ENCODE measurements around the gene CCDC34. TPM values are rescaled to one million over a fixed set of nuclear protein-coding genes. Genes with fewer than 3 reads are reported as not detected.

The CCDC34 gene
- total RNA-seq, 5 donors from 2014 or later (not counting 1 experiment from before 2014, with no cell fraction given): 1.4 to 4.2 (median 2.8) TPM

DNA sequence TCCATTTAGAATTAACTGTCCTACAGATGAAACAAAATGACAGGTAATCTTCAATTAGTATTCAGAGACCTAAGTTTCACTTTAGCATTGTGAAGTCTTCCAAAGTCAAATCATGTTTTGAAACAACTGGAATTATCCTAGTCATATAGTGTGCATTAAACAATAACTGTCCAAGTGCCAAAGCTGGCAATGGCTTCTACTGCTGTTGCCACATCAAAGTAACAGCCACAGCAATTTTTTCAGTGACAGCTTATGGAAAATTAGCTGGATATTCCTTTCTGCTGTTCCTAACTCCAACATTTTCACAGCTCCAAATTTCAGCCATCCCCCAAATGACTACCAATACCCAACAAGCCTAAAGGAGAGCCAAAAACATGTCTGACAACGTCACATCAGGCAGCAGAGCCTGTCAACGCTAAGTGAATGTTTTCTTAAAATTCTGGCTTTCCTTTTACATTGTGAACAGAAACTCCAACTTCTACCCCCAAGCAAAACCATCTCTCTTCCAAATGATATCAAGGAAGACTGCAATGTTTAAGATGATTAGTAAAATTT is 45.3 kb upstream of the CCDC34 start:
- Histone ChIP-seq H3K9me3 (no peaks in the 10 kb centered on the region), H3K4me3 (ENCODE audit: control insufficient read depth in 1 of 2, extremely low read depth in 1 of 2, low read length in 1 of 2) (no peak overlapping the region), H3K27ac (ENCODE audit: low read length) (no peak overlapping the region), H3K4me1 (ENCODE audit: control insufficient read depth in 1 of 2, extremely low read depth in 1 of 2, insufficient read depth in 2 of 2, low read length in 2 of 2) (no peaks in the 10 kb centered on the region), H3K27me3 (replicated peaks in 1 of 2; ENCODE audit: control insufficient read depth in 2 of 2, extremely low read depth in 1 of 2, insufficient read depth in 2 of 2, low read length in 1 of 2) (no peaks in the 10 kb centered on the region), H3K36me3 (ENCODE audit: control insufficient read depth in 2 of 2, extremely low read depth in 1 of 2, insufficient read depth in 1 of 2, low read length in 1 of 2) (no peaks in the 10 kb centered on the region)
- WGBS (ENCODE audit: insufficient coverage): 67% methylated on average over 1 of the region's 2 CpGs
- Mint-ChIP-seq H3K36me3 (no peaks in the 10 kb centered on the region), H3K4me1 (no peaks in the 10 kb centered on the region), H3K27me3 (peaks cover 0 to 5% of the 10 kb centered on the region in 2 donors), H3K9me3 (no peaks in the 10 kb centered on the region), H3K27ac (no peak overlapping the region), H3K4me3 (no peak overlapping the region)
- POLR2A ChIA-PET: no interaction called here
- ATAC-seq (replicated peaks in 1 of 4) (no peak), DNase-seq (no peak)
- CTCF ChIA-PET: no interaction called here

DNA sequence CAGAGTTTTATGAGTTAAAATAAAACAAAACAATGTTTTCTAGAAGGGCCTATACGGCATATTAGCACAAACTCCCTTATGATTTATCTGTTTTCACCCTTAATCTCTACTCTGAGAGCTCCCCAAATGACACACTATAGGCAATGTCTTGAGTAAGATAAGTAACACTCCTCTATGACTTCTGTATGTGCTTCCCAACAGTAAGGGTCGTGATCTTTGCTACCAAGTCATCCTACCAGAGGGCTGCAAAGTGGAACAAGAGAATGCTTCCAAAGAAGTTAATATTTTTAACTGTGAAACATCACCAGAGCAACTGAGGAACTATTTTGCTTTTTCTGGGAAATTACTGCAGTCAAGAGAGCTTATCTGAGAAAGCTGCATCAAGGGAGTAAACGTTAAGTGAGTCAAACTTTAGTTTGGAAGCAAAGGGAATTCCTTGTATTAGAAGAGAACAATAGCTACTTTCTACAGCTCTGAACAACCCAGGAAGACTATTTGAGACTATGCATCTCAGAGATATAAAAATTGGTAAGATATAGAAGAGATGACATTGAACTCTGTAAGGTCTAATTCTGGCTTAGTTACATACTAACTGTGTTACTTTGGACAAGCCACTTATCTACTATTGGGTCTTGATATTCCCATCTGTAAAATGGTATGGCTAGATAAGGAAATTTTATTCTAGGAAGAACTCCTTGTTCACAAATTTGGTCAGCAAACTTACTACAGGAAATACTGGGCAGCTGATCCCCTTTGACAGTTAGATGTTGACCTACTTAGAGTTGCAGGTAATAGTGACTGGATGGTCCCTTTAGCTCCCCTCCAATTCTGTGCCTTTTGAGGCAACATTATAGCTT is 43.7 kb upstream of the CCDC34 start:
- Histone ChIP-seq H3K4me1 (ENCODE audit: control insufficient read depth in 1 of 2, extremely low read depth in 1 of 2, insufficient read depth in 2 of 2, low read length in 2 of 2) (no peaks in the 10 kb centered on the region), H3K27ac (ENCODE audit: low read length) (no peak overlapping the region), H3K27me3 (replicated peaks in 1 of 2; ENCODE audit: control insufficient read depth in 2 of 2, extremely low read depth in 1 of 2, insufficient read depth in 2 of 2, low read length in 1 of 2) (peaks cover 0 to 3% of the 10 kb centered on the region in 2 experiments), H3K36me3 (ENCODE audit: control insufficient read depth in 2 of 2, extremely low read depth in 1 of 2, insufficient read depth in 1 of 2, low read length in 1 of 2) (no peaks in the 10 kb centered on the region), H3K4me3 (ENCODE audit: control insufficient read depth in 1 of 2, extremely low read depth in 1 of 2, low read length in 1 of 2) (no peak overlapping the region), H3K9me3 (no peaks in the 10 kb centered on the region)
- POLR2A ChIA-PET: no interaction called here
- Mint-ChIP-seq H3K4me3 (no peak overlapping the region), H3K4me1 (no peaks in the 10 kb centered on the region), H3K36me3 (no peaks in the 10 kb centered on the region), H3K27me3 (peaks cover 0 to 5% of the 10 kb centered on the region in 2 donors), H3K27ac (no peak overlapping the region), H3K9me3 (no peaks in the 10 kb centered on the region)
- DNase-seq (no peak), ATAC-seq (replicated peaks in 1 of 4) (no peak)
- CTCF ChIA-PET: no interaction called here
- no CpG with 5 or more reads among the region's 3 CpGs for WGBS (ENCODE audit: insufficient coverage)

DNA sequence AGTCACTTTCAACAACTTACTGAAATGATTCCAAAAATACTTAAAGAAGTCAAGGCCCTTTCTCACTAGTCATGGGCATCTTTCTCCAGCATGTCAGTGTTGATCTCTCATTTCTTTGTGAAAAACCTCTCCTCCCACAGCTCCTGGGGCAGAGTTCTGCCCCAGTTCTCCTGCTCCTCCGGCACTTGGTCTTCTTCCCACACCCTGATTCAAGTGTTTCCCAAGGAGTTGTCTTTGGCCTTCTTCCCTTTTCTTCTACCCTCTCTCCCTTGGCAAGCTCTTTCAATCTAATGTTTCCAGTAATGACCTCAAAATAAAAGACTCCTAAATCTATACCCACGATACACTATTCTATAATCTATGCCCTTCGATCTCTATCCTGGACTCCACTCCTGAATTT is 42.1 kb upstream of the CCDC34 start:
- H3K36me3 Mint-ChIP-seq: no peaks in the 10 kb centered on the region
- peaks cover 0 to 5% of the 10 kb centered on the region in 2 donors for H3K27me3 Mint-ChIP-seq
- ChIA-PET POLR2A (no interaction called here), CTCF (no interaction called here)
- no peak overlapping the region for H3K27ac Mint-ChIP-seq
- Histone ChIP-seq H3K36me3 (ENCODE audit: control insufficient read depth in 2 of 2, extremely low read depth in 1 of 2, insufficient read depth in 1 of 2, low read length in 1 of 2) (no peaks in the 10 kb centered on the region), H3K27ac (ENCODE audit: low read length) (no peak overlapping the region), H3K9me3 (no peaks in the 10 kb centered on the region), H3K27me3 (replicated peaks in 1 of 2; ENCODE audit: control insufficient read depth in 2 of 2, extremely low read depth in 1 of 2, insufficient read depth in 2 of 2, low read length in 1 of 2) (peaks cover 0 to 3% of the 10 kb centered on the region in 2 experiments), H3K4me1 (ENCODE audit: control insufficient read depth in 1 of 2, extremely low read depth in 1 of 2, insufficient read depth in 2 of 2, low read length in 2 of 2) (no peaks in the 10 kb centered on the region), H3K4me3 (ENCODE audit: control insufficient read depth in 1 of 2, extremely low read depth in 1 of 2, low read length in 1 of 2) (no peak overlapping the region)
- 84% methylated on average over 3 of the region's 3 CpGs for WGBS (ENCODE audit: insufficient coverage)
- ATAC-seq (replicated peaks in 1 of 4) (no peak), DNase-seq (no peak)
- no peak overlapping the region for H3K4me3 Mint-ChIP-seq
- H3K4me1 Mint-ChIP-seq: no peaks in the 10 kb centered on the region
- H3K9me3 Mint-ChIP-seq: no peaks in the 10 kb centered on the region

DNA sequence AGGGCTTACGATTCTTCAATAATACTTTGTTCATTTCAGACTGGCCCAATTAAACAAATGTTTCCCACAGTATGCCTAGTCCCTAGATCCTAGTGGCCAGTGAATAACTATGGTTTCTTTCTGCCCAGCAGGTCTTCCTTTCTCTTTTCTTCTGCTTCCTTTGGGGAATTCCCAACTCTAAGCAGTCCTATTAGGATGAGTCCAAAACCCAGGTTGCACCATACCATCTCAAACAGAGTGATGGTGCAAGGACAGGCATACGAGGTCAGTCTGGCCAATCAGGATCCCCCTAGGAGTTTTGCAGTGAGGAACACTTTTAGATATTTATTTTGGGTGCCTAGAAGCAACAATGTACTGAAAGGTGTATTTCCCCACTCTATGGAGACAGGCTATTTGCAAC is 41.4 kb upstream of the CCDC34 start:
- Mint-ChIP-seq H3K27me3 (peaks cover 0 to 1% of the 10 kb centered on the region in 2 donors), H3K4me1 (no peaks in the 10 kb centered on the region), H3K27ac (no peak overlapping the region), H3K4me3 (no peak overlapping the region), H3K9me3 (no peaks in the 10 kb centered on the region), H3K36me3 (no peaks in the 10 kb centered on the region)
- Histone ChIP-seq H3K4me3 (ENCODE audit: control insufficient read depth in 1 of 2, extremely low read depth in 1 of 2, low read length in 1 of 2) (no peak overlapping the region), H3K36me3 (ENCODE audit: control insufficient read depth in 2 of 2, extremely low read depth in 1 of 2, insufficient read depth in 1 of 2, low read length in 1 of 2) (no peaks in the 10 kb centered on the region), H3K27me3 (replicated peaks in 1 of 2; ENCODE audit: control insufficient read depth in 2 of 2, extremely low read depth in 1 of 2, insufficient read depth in 2 of 2, low read length in 1 of 2) (peaks cover 0 to 3% of the 10 kb centered on the region in 2 experiments), H3K27ac (ENCODE audit: low read length) (no peak overlapping the region), H3K4me1 (ENCODE audit: control insufficient read depth in 1 of 2, extremely low read depth in 1 of 2, insufficient read depth in 2 of 2, low read length in 2 of 2) (no peaks in the 10 kb centered on the region), H3K9me3 (no peaks in the 10 kb centered on the region)
- CTCF ChIA-PET: no interaction called here
- DNase-seq (no peak), ATAC-seq (replicated peaks in 1 of 4) (no peak)
- 77% methylated on average over 1 of the region's 2 CpGs for WGBS (ENCODE audit: insufficient coverage)
- POLR2A ChIA-PET: no interaction called here

DNA sequence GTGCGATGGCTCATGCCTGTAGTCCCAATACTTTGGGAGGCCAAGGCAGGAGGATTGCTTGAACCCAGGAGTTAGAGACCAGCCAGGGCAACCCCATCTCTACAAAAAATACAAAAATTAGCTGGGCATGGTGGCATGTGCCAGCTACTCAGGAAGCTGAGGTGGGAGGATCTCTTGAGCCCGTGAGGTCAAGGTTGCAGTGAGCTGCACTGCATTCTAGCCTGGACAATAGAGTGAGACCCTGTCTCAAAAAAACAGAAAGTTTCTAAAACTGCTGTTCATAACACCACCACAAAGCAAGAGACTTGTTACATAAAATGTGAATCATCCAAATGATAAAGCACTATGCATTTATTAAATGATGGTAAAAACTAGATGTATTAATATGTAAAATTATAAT is 40.2 kb upstream of the CCDC34 start:
- Histone ChIP-seq H3K27me3 (replicated peaks in 1 of 2; ENCODE audit: control insufficient read depth in 2 of 2, extremely low read depth in 1 of 2, insufficient read depth in 2 of 2, low read length in 1 of 2) (peaks cover 0 to 3% of the 10 kb centered on the region in 2 experiments), H3K36me3 (ENCODE audit: control insufficient read depth in 2 of 2, extremely low read depth in 1 of 2, insufficient read depth in 1 of 2, low read length in 1 of 2) (no peaks in the 10 kb centered on the region), H3K4me1 (ENCODE audit: control insufficient read depth in 1 of 2, extremely low read depth in 1 of 2, insufficient read depth in 2 of 2, low read length in 2 of 2) (no peaks in the 10 kb centered on the region), H3K4me3 (ENCODE audit: control insufficient read depth in 1 of 2, extremely low read depth in 1 of 2, low read length in 1 of 2) (no peak overlapping the region), H3K9me3 (no peaks in the 10 kb centered on the region), H3K27ac (ENCODE audit: low read length) (no peak overlapping the region)
- POLR2A ChIA-PET: no interaction called here
- CTCF ChIA-PET: no interaction called here
- H3K9me3 Mint-ChIP-seq: no peaks in the 10 kb centered on the region
- no peak overlapping the region for H3K4me3 Mint-ChIP-seq
- ATAC-seq (replicated peaks in 1 of 4): no peak
- H3K4me1 Mint-ChIP-seq: no peaks in the 10 kb centered on the region
- no peaks in the 10 kb centered on the region for H3K27me3 Mint-ChIP-seq
- WGBS (ENCODE audit: insufficient coverage): 80% methylated on average over 1 of the region's 2 CpGs
- H3K27ac Mint-ChIP-seq: no peak overlapping the region
- no peak for DNase-seq
- H3K36me3 Mint-ChIP-seq: no peaks in the 10 kb centered on the region

DNA sequence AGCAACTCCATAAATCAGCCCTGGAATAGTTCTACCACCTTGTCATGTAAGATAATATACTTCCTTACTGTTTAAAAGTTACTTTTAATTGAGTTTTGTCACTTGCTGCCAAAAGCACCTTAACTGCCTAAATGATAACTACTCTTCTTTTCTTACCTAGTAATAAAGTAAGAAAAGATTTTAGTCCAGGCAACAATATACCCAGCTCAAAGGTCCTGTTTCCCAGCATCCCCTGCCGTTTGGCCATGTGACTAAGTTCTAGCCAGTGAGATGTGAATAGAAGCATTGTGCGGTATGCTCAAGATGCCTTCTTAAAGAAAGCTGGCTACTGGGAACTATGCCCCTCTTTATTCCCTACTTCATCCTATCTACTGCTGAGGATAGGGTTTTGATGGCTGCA is 39.4 kb upstream of the CCDC34 start:
- no peaks in the 10 kb centered on the region for H3K9me3 ChIP-seq
- H3K27ac Mint-ChIP-seq: no peak overlapping the region
- ATAC-seq (replicated peaks in 1 of 4) (no peak), DNase-seq (no peak)
- peaks cover 0 to under 1% of the 10 kb centered on the region in 2 donors for H3K27me3 Mint-ChIP-seq
- H3K4me1 Mint-ChIP-seq: no peaks in the 10 kb centered on the region
- WGBS (ENCODE audit: insufficient coverage): no CpG with 5 or more reads among the region's 2 CpGs
- ChIA-PET POLR2A (no interaction called here), CTCF (no interaction called here)
- H3K9me3 Mint-ChIP-seq: no peaks in the 10 kb centered on the region
- H3K27me3 ChIP-seq (replicated peaks in 1 of 2; ENCODE audit: control insufficient read depth in 2 of 2, extremely low read depth in 1 of 2, insufficient read depth in 2 of 2, low read length in 1 of 2): peaks cover 0 to 3% of the 10 kb centered on the region in 2 experiments
- no peak overlapping the region for H3K4me3 Mint-ChIP-seq
- no peaks in the 10 kb centered on the region for H3K36me3 Mint-ChIP-seq
- H3K27ac ChIP-seq (ENCODE audit: low read length): no peak overlapping the region
- no peaks in the 10 kb centered on the region for H3K4me1 ChIP-seq (ENCODE audit: control insufficient read depth in 1 of 2, extremely low read depth in 1 of 2, insufficient read depth in 2 of 2, low read length in 2 of 2)
- H3K36me3 ChIP-seq (ENCODE audit: control insufficient read depth in 2 of 2, extremely low read depth in 1 of 2, insufficient read depth in 1 of 2, low read length in 1 of 2): no peaks in the 10 kb centered on the region
- no peak overlapping the region for H3K4me3 ChIP-seq (ENCODE audit: control insufficient read depth in 1 of 2, extremely low read depth in 1 of 2, low read length in 1 of 2)
